ENCODE measurements around the gene TTC27. TPM values are rescaled to one million over a fixed set of nuclear protein-coding genes. Genes with fewer than 3 reads are reported as not detected.

Gene TTC27
- total and polyA plus RNA-seq, 4 donors = 3.5 to 13.5 (median 6.3) TPM

GRCh38 chr2:32712870-32713269, 85.0 kb downstream of the TTC27 start (continued):
- TF ChIP-seq REST (IDR thresholded peaks at IDR 0.05) = no peak
- no peak for TF ChIP-seq TAF1 (conservative IDR thresholded peaks at IDR 0.05)
- TF ChIP-seq HNF4A (conservative IDR thresholded peaks at IDR 0.05) = no peak
- no peak for TF ChIP-seq JUND (IDR thresholded peaks at IDR 0.05)
- TF ChIP-seq YY1 (IDR thresholded peaks at IDR 0.05) = no peak
- no peak for TF ChIP-seq GABPA (IDR thresholded peaks at IDR 0.05 in 1 of 2, conservative IDR thresholded peaks at IDR 0.05 in 1 of 2)
- no peak for TF ChIP-seq RAD21 (IDR thresholded peaks at IDR 0.05)
- no peak for TF ChIP-seq MAX (IDR thresholded peaks at IDR 0.05)
- no peak for TF ChIP-seq HNF4G (IDR thresholded peaks at IDR 0.05)
- no peak for TF ChIP-seq FOXA1 (IDR thresholded peaks at IDR 0.05)

- 89% methylated on average over 1 of the region's 1 CpG for WGBS
- H3K4me1 ChIP-seq (ENCODE audit: control insufficient read depth in 4 of 4, insufficient read depth in 4 of 4, low read length in 3 of 4) = no peaks in the 10 kb centered on the region
- no peaks in the 10 kb centered on the region for H3K36me3 ChIP-seq (ENCODE audit: control insufficient read depth in 4 of 4, insufficient read depth in 3 of 4, low read depth in 1 of 4, low read length in 3 of 4)
- no peaks in the 10 kb centered on the region for H3K27me3 ChIP-seq (ENCODE audit: control insufficient read depth in 4 of 4, insufficient read depth in 4 of 4, low read length in 3 of 4)
- DNase-seq (ENCODE audit: low spot score) = no peak
- no peaks in the 10 kb centered on the region for H3K9me3 ChIP-seq (ENCODE audit: control insufficient read depth in 4 of 4, low read length in 3 of 4)
- TF ChIP-seq CTCF (IDR thresholded peaks at IDR 0.05; ENCODE audit: low read depth, low read length, missing input control) = no peak
- TF ChIP-seq RAD21 (IDR thresholded peaks at IDR 0.05) = no peak
- TF ChIP-seq HNF4A (conservative IDR thresholded peaks at IDR 0.05) = no peak
- TF ChIP-seq HNF4G (IDR thresholded peaks at IDR 0.05) = no peak
- TF ChIP-seq YY1 (IDR thresholded peaks at IDR 0.05) = no peak
- TF ChIP-seq NR2F2 (IDR thresholded peaks at IDR 0.05) = no peak
- TF ChIP-seq FOXA2 (IDR thresholded peaks at IDR 0.05) = no peak
- no peak for TF ChIP-seq REST (IDR thresholded peaks at IDR 0.05)
- H3K4me3 ChIP-seq (ENCODE audit: low read depth in 1 of 3, low read length in 3 of 3) = no peak overlapping the region
- H3K9ac ChIP-seq (ENCODE audit: low read depth in 1 of 2, low read length in 2 of 2) = no peak overlapping the region
- H3K27ac ChIP-seq (ENCODE audit: low read depth in 1 of 2, low read length in 2 of 2) = no peak overlapping the region
These were observed 86.7 kb downstream of the TTC27 start for GRCh38 chr2:32714521-32714920.

All from liver (tissue), 9 donors.